ENCODE results near the gene GRB14.

Gene GRB14

GRCh38 chr2:164620873-164621763 lies at the start of gene GRB14:
GRB14 (minus strand) TSS chr2:164621482; CDS start chr2:164621309, 173 bp downstream.
- DNase-seq (ENCODE audit: insufficient read length, low spot score), result peak; percentile 34

GRCh38 chr2:164669291-164669690 lies 48.0 kb upstream of the GRB14 start:
- FAIRE-seq (no peak), DNase-seq (ENCODE audit: insufficient read length, low spot score) (no peak)
- TF ChIP-seq, protein P1, sequence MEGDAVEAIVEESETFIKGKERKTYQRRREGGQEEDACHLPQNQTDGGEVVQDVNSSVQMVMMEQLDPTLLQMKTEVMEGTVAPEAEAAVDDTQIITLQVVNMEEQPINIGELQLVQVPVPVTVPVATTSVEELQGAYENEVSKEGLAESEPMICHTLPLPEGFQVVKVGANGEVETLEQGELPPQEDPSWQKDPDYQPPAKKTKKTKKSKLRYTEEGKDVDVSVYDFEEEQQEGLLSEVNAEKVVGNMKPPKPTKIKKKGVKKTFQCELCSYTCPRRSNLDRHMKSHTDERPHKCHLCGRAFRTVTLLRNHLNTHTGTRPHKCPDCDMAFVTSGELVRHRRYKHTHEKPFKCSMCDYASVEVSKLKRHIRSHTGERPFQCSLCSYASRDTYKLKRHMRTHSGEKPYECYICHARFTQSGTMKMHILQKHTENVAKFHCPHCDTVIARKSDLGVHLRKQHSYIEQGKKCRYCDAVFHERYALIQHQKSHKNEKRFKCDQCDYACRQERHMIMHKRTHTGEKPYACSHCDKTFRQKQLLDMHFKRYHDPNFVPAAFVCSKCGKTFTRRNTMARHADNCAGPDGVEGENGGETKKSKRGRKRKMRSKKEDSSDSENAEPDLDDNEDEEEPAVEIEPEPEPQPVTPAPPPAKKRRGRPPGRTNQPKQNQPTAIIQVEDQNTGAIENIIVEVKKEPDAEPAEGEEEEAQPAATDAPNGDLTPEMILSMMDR (IDR thresholded peaks at IDR 0.05; ENCODE audit: insufficient read depth, missing control alignments), result no peak

More at GRCh38 chr2:164620873-164621763, at the start of gene GRB14:
- TF ChIP-seq, protein P1 (IDR thresholded peaks at IDR 0.05; ENCODE audit: insufficient read depth, missing control alignments), result no peak
- FAIRE-seq, result no peak

GRCh38 chr2:164667566-164667965 lies 46.3 kb upstream of the GRB14 start:
- TF ChIP-seq, protein P1 (IDR thresholded peaks at IDR 0.05; ENCODE audit: insufficient read depth, missing control alignments), result no peak
- no peak for FAIRE-seq
- no peak for DNase-seq (ENCODE audit: insufficient read length, low spot score)

DNA sequence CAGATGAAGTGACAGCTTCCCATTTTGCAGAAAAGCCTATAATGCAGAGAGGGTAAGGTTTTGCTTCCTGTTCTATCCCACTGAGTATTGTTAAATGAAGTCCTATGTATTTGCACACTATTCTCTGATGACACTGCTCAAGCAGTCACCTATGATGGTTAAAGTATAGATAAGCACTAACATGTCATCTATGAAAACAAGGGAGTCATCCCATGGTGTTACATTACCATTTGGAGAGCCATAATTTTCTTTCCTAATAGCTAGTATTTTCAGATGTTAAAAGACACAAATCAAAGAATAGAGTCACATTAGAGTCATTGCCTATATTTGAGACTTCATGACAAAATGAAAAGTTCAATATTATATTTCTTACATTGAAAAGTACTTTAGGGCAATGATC lies 42.8 kb upstream of the GRB14 start:
- no peak for DNase-seq (ENCODE audit: insufficient read length, low spot score)
- TF ChIP-seq, protein P1 (IDR thresholded peaks at IDR 0.05; ENCODE audit: insufficient read depth, missing control alignments), result no peak
- FAIRE-seq, result no peak

DNA sequence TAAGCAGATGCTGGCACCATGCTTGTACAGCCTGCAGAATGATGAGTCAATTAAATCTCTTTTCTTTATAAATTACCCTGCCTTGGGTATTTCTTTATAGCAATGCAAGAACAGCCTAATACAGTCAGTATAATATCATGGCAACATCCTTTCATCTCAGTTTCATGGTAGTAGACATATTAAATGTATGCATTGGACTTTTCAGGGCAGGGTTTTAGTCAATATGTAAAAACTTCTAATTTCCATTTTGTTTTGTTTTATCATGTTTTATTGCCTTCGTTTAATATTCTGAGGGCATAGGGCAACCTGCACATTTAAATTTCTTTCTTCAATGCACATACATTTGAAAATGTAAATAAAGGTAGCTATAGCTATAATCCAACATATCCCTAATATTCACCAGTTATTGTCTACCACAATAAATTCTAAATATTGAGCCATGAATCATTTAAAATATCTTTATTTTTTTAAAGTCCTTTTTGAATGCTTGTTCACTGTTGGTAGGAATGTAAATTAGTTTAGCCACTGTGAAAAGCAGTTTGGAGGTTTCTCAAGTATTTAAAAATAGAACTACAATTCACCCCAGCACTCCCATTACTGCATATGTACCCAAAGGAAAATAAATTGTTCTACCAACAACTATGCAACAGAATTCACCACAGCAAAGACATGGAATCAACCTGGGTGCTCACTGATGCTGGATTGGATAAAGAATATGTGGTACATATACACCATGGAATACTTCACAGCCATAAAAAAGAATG lies 41.8 kb upstream of the GRB14 start:
- TF ChIP-seq, protein P1 (IDR thresholded peaks at IDR 0.05; ENCODE audit: insufficient read depth, missing control alignments), result no peak
- no peak for FAIRE-seq
- DNase-seq (ENCODE audit: insufficient read length, low spot score), result no peak

- no peak for FAIRE-seq
- DNase-seq (ENCODE audit: insufficient read length, low spot score), result no peak
- TF ChIP-seq, protein P1 (IDR thresholded peaks at IDR 0.05; ENCODE audit: insufficient read depth, missing control alignments), result no peak
Measured at GRCh38 chr2:164662066-164662465, 40.8 kb upstream of the GRB14 start.
